Stimulated activated CD8-positive, alpha-beta memory T cell treated with anti-CD3 and anti-CD28 coated beads, Interleukin-7, amount 100 ng/mL, for 4 hours (primary cell): ENCODE results near the gene COPS7A.
A peak's percentile ranks its signal among the peaks of the same experiment; 100 is the strongest.

Experiments used
- DNase-seq, 2 donors: peaks; one replicate each; pipeline ENCODE4 v3.0.0-alpha.2; 2020; ENCODE audit warnings: low read depth in 2 of 2

The COPS7A gene

GRCh38 chr12:6723607-6724408 lies at the start of gene COPS7A:
Gene COPS7A (plus strand): TSS chr12:6724046. CDS start chr12:6724657, 611 bp downstream.
- peak; percentile 88 to 90 for DNase-seq

GRCh38 chr12:6676962-6677361 lies 46.9 kb upstream of the COPS7A start:
- DNase-seq: no peak

DNA sequence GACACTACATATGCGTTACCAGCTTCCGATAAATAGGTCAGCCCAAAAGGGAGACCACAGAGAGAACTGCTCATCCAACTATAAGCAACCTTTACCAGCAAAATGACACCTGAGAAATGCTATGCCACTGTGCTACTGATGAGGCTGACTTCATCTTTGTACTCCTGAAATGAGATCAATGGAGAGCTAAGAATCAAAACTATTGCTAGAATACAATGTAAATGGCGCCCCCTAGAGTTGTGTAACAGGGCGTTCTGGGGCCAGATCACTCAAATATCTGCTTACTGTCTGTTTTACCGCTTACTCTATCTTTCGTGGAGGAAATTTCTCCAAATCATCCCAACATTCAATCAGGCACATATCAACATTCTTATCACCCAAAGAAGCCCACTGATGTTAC lies 39.2 kb upstream of the COPS7A start:
- peak in 1 of 2 donors; percentile 12 for DNase-seq

GRCh38 chr12:6685814-6686213 lies 38.0 kb upstream of the COPS7A start:
- DNase-seq: no peak

GRCh38 chr12:6688543-6688998 lies 35.3 kb upstream of the COPS7A start:
- peak in 1 of 2 donors; percentile 76 for DNase-seq

- DNase-seq: peak; percentile 95
Measured at GRCh38 chr12:6688999-6689882, 34.6 kb upstream of the COPS7A start, which contains the start of gene ZNF384. Gene ZNF384 (minus strand): TSS chr12:6689375. CDS start chr12:6679520, 9,855 bp downstream.

DNA sequence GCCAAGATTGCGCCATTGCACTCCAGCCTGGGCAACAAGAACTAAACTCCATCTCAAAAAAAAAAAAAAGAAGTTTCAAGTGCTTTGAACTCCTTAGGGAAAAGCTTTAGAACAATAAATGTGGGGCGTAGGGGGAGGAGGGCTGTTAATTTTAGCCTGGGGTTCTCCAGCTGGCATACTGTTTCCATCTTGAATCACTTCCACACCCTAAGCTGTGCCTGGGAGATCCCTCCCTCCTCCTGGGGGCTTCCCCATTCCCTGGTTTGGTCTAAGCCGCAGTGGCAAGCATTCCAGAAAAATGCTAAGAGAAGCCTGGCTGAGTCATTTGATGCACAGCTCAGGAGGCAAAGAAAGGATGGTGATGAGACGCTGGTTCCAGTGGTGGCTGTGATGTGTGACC lies 32.4 kb upstream of the COPS7A start:
- DNase-seq: no peak

DNA sequence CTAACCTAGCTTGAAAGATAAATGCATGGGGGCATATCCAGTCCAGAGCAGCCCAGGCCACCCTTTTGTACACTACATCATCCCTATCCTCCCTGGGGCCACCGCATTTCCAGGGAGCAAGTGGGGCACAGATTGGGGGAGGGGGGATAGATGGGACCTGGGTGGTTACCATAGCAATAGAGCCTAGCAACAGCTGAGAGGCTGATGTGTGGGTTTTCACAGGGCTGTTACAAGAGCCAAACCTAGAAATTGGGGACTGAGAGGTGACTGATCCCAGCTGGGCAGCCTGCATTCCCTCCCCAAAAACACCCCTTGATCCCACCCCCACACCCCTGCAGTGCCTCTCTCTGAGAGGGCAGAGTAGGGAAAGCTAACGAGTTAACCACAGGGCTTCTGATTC lies 31.0 kb upstream of the COPS7A start:
- no peak for DNase-seq

DNA sequence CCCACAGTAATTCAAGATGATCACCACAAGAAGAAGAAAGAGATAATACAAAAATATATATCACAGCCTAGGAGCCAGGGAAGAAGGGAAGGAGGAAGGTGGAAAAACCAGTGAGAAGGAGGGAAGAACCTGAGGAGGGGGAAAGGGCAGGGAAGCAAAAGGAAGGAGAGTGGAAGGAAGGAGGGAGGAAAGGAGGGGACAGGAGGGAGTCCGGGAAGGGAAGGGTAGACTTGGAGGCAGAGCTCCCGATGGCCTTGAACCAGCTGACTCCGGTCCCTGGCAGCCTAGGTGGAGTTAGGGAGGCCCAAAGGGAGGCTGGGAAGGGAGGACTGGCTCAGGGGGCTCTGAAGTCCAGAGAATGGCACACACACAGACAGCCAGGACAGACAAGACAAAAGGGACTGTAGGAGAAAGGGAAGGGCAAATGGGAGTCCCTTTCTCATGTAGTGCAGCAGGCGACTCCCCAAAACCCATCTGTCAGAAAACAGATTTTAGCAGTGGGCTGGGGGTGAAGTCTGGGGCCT lies 30.0 kb upstream of the COPS7A start:
- DNase-seq: no peak

- no peak for DNase-seq
Measured at GRCh38 chr12:6694701-6695100, 29.1 kb upstream of the COPS7A start.

DNA sequence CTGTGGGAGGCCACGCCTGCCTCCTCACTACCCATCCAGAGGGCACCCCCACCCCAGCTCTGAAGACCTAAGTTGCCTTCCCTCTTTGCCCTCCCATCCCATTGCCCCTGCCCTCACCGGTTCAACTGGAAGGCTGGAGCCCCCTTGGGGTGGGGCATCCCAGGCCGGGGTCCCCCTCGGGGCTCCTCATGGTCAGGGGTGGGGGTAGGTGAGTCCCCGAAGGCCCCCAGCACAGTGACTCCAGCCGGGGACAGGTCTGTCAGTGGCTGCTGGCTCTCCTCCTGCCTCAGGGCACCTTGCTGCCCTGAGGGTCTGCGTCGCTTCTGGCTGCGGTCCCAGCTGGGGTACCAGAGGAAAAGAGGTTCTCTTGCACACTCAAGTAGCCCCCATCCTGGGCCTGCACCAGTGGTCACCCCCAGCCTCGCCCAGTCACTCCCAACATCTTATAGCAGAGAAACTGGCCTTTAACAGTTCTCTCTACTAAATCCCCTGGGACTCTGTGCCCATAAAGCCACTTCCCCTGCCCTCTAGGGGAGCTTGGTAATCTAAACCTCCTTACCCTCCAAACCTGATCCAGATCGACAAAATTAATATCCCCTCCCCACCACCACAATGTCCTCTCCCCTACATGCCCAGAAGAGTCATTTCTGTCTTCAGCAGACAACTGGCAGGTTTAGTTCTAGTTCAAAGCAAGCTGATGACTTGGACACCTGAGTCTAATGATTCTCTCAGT lies 28.4 kb upstream of the COPS7A start:
- no peak for DNase-seq

- no peak for DNase-seq
Measured at GRCh38 chr12:6696690-6697583, 26.9 kb upstream of the COPS7A start.

- no peak for DNase-seq
Measured at GRCh38 chr12:6697584-6698351, 26.1 kb upstream of the COPS7A start.

GRCh38 chr12:6698352-6699046 lies 25.3 kb upstream of the COPS7A start:
- DNase-seq: no peak

DNA sequence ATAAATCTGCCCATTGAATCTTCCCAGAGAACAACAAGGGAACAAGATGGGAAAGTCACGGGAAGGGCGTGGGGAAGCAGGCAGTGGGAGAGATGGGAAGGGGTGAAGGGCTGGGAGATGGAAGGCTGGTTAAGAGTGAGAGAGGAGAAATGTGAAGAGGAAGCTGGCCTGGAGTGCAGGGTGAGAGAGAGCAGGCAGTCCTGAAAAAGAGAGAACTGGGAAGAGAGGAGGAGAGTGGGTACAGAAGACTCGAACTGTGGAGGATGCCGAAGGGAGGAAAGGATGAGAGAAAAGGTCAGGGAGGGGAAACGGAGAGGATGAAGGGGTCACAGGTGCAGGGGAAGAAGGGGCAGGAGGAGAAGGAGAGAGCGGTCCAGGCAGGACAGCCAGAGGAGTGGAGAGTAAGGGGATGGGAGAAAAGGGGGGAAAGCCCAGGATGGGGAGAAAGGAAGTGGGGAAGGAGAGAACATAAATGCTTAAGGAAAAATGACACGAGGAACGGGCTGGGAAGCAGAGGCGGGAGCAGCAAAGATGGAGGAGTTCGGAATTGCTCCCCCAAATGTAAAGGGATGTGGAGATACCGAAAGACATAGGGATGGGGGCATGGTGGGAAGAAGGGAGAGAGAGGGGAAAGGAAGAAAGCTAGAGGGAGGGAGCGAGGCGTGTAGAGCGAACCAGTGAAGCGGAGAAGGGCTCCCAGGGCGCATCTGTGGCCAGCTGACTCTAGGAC lies 24.4 kb upstream of the COPS7A start:
- DNase-seq: no peak

DNA sequence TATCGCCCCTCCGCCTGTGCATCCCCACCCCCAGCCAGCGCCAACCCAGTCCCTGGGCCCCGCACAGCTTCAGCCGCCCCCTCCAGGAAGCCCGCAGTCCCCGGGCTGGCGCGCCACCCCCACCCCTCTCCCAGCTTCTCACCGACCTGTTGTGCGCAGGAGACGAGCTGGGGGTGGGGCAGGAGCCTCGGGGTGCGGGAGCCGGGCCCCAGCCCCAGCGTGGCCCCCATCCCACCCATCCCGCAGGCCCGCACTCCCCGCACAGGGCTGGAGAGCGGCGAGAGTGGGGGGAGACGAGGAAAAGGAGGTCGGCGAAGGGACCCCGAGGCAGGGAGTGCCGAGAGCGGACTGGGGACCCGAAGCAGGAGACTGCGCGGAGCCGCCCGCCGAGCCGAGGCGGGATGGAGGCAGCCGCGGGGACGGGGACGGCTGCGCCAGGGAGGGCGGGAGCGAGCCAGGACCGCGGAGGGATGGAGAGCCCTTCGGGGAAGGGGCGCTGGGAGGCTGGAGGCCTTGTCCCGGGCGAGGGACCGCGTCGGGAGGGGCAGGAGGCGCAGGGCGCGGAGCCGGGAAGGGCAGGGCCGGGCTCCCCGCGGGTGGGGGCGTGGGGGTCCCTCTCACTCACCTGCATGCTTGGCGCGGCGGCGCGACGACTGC lies 23.7 kb upstream of the COPS7A start:
- DNase-seq: no peak

DNA sequence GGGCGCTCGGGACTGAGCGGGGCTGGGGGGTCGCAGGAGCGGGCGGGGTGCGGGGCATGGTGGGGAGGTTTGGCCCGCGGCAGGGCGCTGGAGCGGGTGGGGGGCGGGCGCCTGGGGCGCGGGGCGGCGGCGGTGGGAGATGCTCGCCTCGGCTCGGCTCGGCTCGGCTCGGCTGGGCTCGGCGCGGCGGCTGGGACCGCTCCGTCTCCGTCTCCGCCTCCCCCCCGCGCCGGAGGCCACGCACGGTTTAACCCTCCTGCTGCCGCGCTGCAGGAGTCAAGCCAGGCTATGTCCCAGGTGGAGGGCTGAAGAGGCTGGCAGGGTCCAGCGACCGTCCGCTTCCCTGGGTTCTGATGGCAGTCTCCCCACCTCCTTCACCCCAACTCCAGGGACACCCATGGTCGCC lies 23.2 kb upstream of the COPS7A start, which contains the start of gene PIANP:
PIANP (minus strand) TSS at position 170 of the 406 bp plus-strand sequence. CDS start 2,754 bp downstream, outside the sequence.
- DNase-seq: peak in 1 of 2 donors; percentile 27
